ENCODE data around the gene UBTD1. TPM values are rescaled to one million over a fixed set of nuclear protein-coding genes. Genes with fewer than 3 reads are reported as not detected.

UBTD1 gene
- total and polyA plus RNA-seq, 7 donors: 16.0 to 59.2 (median 39.2) TPM

GRCh38 chr10:97548828-97549455 is 50.2 kb downstream of the UBTD1 start:
- Histone ChIP-seq H3K36me3 (ENCODE audit: insufficient read depth in 1 of 2, low read depth in 1 of 2) (no peaks in the 10 kb centered on the region), H3K9me3 (no peaks in the 10 kb centered on the region), H3K27ac (peak overlapping the region; percentile 84), H3K4me1 (peaks cover 65% of the 10 kb centered on the region), H3K4me3 (no peak overlapping the region), H3K27me3 (ENCODE audit: insufficient read depth in 3 of 3, low read length in 2 of 3) (no peaks in the 10 kb centered on the region)
- no peak for ATAC-seq
- peak in 1 of 2 donors; percentile 6 for DNase-seq
- intact Hi-C loops (cut with DNase I): no loop called here
- WGBS, 3 donors: 83 to 90% (median 87%) methylated on average over 13 of the region's 13 CpGs
- TF ChIP-seq CTCF (IDR thresholded peaks at IDR 0.05): no peak

GRCh38 chr10:97549587-97550322 is 51.0 kb downstream of the UBTD1 start:
- TF ChIP-seq CTCF (IDR thresholded peaks at IDR 0.05): no peak
- Histone ChIP-seq H3K4me1 (peaks cover 60% of the 10 kb centered on the region), H3K36me3 (ENCODE audit: insufficient read depth in 1 of 2, low read depth in 1 of 2) (no peaks in the 10 kb centered on the region), H3K27me3 (ENCODE audit: insufficient read depth in 3 of 3, low read length in 2 of 3) (no peaks in the 10 kb centered on the region), H3K27ac (peak overlapping the region; percentile 84), H3K4me3 (no peak overlapping the region), H3K9me3 (no peaks in the 10 kb centered on the region)
- WGBS, 3 donors: 20 to 32% (median 26%) methylated on average over 13 of the region's 13 CpGs
- ATAC-seq: peak; percentile 23 to 87 (median 63)
- intact Hi-C loops (cut with DNase I): loop anchor here (5.0 kb wide), 2 partner anchors 47 to 82 kb away; no protein-coding TSS in a partner anchor
- DNase-seq: peak; percentile 14 to 61

- no peak for ATAC-seq
- peak in 1 of 2 donors; percentile 4 for DNase-seq
- H3K27ac ChIP-seq: peak overlapping the region; percentile 84
- intact Hi-C loops (cut with DNase I): loop anchor here (5.0 kb wide), 2 partner anchors 48 to 83 kb away; no protein-coding TSS in a partner anchor
- H3K4me3 ChIP-seq: no peak overlapping the region
- TF ChIP-seq CTCF (IDR thresholded peaks at IDR 0.05): no peak
- no peaks in the 10 kb centered on the region for H3K9me3 ChIP-seq
- peaks cover 60% of the 10 kb centered on the region for H3K4me1 ChIP-seq
- no peaks in the 10 kb centered on the region for H3K36me3 ChIP-seq (ENCODE audit: insufficient read depth in 1 of 2, low read depth in 1 of 2)
- H3K27me3 ChIP-seq (ENCODE audit: insufficient read depth in 3 of 3, low read length in 2 of 3): no peaks in the 10 kb centered on the region
- 61 to 74% (median 70%) methylated on average over 10 of the region's 10 CpGs for WGBS, 3 donors
These were observed 51.8 kb downstream of the UBTD1 start for GRCh38 chr10:97550336-97551149.

- TF ChIP-seq CTCF (IDR thresholded peaks at IDR 0.05): no peak
- DNase-seq: peak in 1 of 2 donors; percentile 5
- H3K9me3 ChIP-seq: no peaks in the 10 kb centered on the region
- H3K27ac ChIP-seq: peak overlapping the region; percentile 84
- whole genome bisulfite sequencing, 3 donors: 85 to 96% (median 86%) methylated on average over 6 of the region's 6 CpGs
- H3K36me3 ChIP-seq (ENCODE audit: insufficient read depth in 1 of 2, low read depth in 1 of 2): no peaks in the 10 kb centered on the region
- intact Hi-C loops (cut with DNase I): loop anchor here (5.0 kb wide), 2 partner anchors 49 to 84 kb away; no protein-coding TSS in a partner anchor
- no peak for ATAC-seq
- peaks cover 60% of the 10 kb centered on the region for H3K4me1 ChIP-seq
- no peak overlapping the region for H3K4me3 ChIP-seq
- H3K27me3 ChIP-seq (ENCODE audit: insufficient read depth in 3 of 3, low read length in 2 of 3): no peaks in the 10 kb centered on the region
These were observed 52.5 kb downstream of the UBTD1 start for GRCh38 chr10:97551271-97551670.

All from psoas muscle (tissue), 8 donors.